Coronary artery (tissue), 2 donors: ENCODE results near the gene METTL8.

Experiments used
- DNase-seq: peaks from one replicate; pipeline ENCODE4 v3.0.0-alpha.2; 2017; ENCODE audit warnings: low spot score
- H3K27ac ChIP-seq, 2 donors: fragments of 200-600 bp; sonication (generic); one replicate each; pipeline ENCODE4 v1.5.1; 2016 to 2019
- H3K4me3 ChIP-seq: fragments of 200-600 bp; sonication (generic); 2 replicates; pipeline ENCODE4 v1.5.1; 2016; ENCODE audit warnings: mild to moderate bottlenecking, moderate library complexity
- CTCF ChIP-seq: fragments of 200-600 bp; sonication (generic); IDR thresholded peaks from one replicate; pipeline ENCODE4 v1.5.1; 2019; ENCODE audit warnings: antibody characterized with exemption

Gene METTL8

GRCh38 chr2:171399292-171399691, 34.5 kb downstream of the METTL8 start:
- Histone ChIP-seq H3K27ac (no peak overlapping the region), H3K4me3 (no peak overlapping the region)
- no peak for TF ChIP-seq CTCF
- DNase-seq, result no peak

GRCh38 chr2:171394164-171394740, 39.5 kb downstream of the METTL8 start:
- DNase-seq, result no peak
- no peak overlapping the region for H3K4me3 ChIP-seq
- H3K27ac ChIP-seq, result no peak overlapping the region
- TF ChIP-seq CTCF, result no peak

DNA sequence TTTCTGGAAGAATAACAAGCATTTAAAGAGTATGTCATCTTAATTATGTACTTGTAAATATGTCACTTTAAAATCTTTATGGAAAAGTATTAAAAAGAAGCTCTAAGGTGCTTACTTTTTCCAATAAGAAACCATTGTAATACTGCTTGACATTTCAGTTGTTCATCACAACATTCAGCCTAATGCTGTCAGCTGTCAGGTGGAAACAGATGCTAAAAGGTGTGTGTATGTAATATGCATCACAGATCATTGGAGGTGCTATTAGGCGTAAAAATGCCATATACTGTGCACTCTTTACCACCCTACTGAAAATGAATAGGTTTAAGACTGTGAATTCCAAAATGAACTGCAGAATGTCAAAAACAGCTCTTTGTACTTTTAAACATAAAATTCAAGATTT, 40.3 kb downstream of the METTL8 start:
- Histone ChIP-seq H3K27ac (no peak overlapping the region), H3K4me3 (no peak overlapping the region)
- no peak for DNase-seq
- no peak for TF ChIP-seq CTCF

DNA sequence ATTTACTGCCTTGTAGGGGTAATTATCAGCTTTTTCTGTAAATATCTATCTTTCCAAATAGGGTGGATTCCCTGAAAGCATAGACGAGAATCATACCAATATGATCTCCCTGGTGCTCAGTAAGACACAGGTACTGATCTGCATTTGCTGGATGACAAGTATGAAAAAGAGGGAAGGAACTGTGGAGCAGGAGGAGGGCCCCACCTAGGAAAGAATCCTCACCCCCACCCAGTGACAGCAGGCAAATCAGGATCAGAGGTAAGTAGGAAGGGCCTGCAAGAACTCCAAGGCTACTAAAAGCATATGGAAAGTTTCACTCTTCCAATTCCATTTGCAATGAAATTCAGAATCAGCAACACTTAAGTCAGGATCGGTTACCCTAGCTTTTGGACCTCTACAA, 42.3 kb downstream of the METTL8 start:
- H3K27ac ChIP-seq, result no peak overlapping the region
- DNase-seq, result no peak
- H3K4me3 ChIP-seq, result no peak overlapping the region
- TF ChIP-seq CTCF, result no peak

GRCh38 chr2:171390941-171391516, 42.8 kb downstream of the METTL8 start:
- no peak for TF ChIP-seq CTCF
- Histone ChIP-seq H3K4me3 (no peak overlapping the region), H3K27ac (no peak overlapping the region)
- DNase-seq, result no peak

DNA sequence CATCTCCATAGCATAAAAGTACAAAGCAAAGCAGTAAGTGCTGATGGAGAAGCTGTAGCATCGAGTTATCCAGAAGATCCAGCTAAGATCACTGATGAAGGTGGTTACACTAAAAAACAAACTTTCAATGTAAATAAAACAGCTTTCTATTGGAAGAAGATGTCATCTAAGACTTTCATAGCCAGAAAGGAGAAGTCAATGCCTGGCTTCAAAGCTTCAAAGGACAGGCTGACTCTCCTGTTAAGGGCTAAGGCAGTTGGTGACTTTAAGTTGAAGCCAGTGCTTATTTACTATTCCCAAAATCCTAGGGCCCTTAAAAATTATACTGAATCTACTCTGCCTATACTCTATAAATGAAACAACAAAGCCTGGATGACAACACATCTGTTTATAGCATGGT, 44.0 kb downstream of the METTL8 start:
- no peak for DNase-seq
- Histone ChIP-seq H3K4me3 (no peak overlapping the region), H3K27ac (no peak overlapping the region)
- TF ChIP-seq CTCF, result no peak

DNA sequence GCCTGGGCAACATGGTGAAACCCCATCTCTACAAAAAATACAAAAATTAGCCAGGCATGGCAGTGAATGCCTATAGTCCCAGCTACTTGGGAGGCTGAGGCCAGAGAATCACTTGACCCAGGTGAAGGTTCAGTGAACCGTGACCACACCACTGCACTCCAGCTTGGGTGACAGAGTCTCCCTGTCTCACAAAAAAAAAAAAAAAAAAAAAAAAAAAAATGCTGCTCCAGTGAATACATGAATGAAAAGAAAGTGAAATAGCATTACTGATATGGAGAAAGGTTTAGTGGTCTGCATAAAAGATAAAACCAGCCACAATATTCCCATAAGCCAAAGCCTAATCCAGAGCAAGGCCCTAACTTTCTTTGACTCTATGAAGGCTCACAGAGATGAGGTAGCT, 44.5 kb downstream of the METTL8 start:
- DNase-seq, result no peak
- Histone ChIP-seq H3K4me3 (no peak overlapping the region), H3K27ac (no peak overlapping the region)
- no peak for TF ChIP-seq CTCF
